Measurements from ENCODE around the gene TNFRSF21. TPM values are rescaled to one million over a fixed set of nuclear protein-coding genes. Genes with fewer than 3 reads are reported as not detected.

The TNFRSF21 gene
- total and polyA plus RNA-seq, 2 donors (not counting 1 experiment from before 2014, with no cell fraction given): 0.43 to 1.2 TPM

- H2AFZ ChIP-seq (ENCODE audit: insufficient read depth, low read depth, low read length, poor library complexity, severe bottlenecking): no peak overlapping the region
- no peaks in the 10 kb centered on the region for H3K9me3 ChIP-seq (ENCODE audit: control extremely low read depth in 1 of 3, control insufficient read depth in 2 of 3, insufficient read depth in 1 of 3, low read length in 2 of 3)
- no peak overlapping the region for H3K27ac Mint-ChIP-seq
- no peaks in the 10 kb centered on the region for H3K36me3 ChIP-seq (replicated peaks in 1 of 2; ENCODE audit: control extremely low read depth in 1 of 2, control insufficient read depth in 1 of 2, extremely low read depth in 1 of 2, insufficient read depth in 2 of 2, low read length in 1 of 2)
- H3K4me1 ChIP-seq (ENCODE audit: control insufficient read depth in 2 of 2, insufficient read depth in 2 of 2, low read length in 2 of 2): peaks cover under 1 to 11% of the 10 kb centered on the region in 2 donors
- no peak overlapping the region for H3K4me3 Mint-ChIP-seq
- no peak overlapping the region for H3K4me2 ChIP-seq (replicated peaks; ENCODE audit: low read depth, low read length, poor library complexity, severe bottlenecking)
- intact Hi-C loops (cut with micrococcal nuclease): no loop called here
- H3K4me3 ChIP-seq (ENCODE audit: control extremely low read depth in 1 of 5, extremely low read depth in 1 of 5, insufficient read depth in 1 of 5, low read depth in 2 of 5, low read length in 4 of 5): no peak overlapping the region
- H3K27ac ChIP-seq (ENCODE audit: low read length in 2 of 2): no peak overlapping the region
- ATAC-seq (ENCODE audit: low read depth) (no peak), DNase-seq (no peak)
- H3K27me3 ChIP-seq (replicated peaks in 1 of 4; ENCODE audit: control extremely low read depth in 1 of 4, control insufficient read depth in 3 of 4, insufficient read depth in 4 of 4, low read length in 3 of 4): no peaks in the 10 kb centered on the region
- H3K79me2 ChIP-seq (ENCODE audit: control insufficient read depth, insufficient read depth, low read length): no peaks in the 10 kb centered on the region
- H3K9me3 Mint-ChIP-seq (ENCODE audit: insufficient read depth): no peaks in the 10 kb centered on the region
- ChIA-PET POLR2A (no interaction called here), CTCF (no interaction called here)
- H3K4me1 Mint-ChIP-seq: peaks cover 7% of the 10 kb centered on the region
- WGBS (ENCODE audit: insufficient coverage): 56% methylated on average over 5 of the region's 6 CpGs
- no peak overlapping the region for H3K9ac ChIP-seq (ENCODE audit: low read length)
- no peak for TF ChIP-seq CTCF (IDR thresholded peaks at IDR 0.05)
- TF ChIP-seq EZH2 (IDR thresholded peaks at IDR 0.05; ENCODE audit: borderline replicate concordance, insufficient read depth, low read depth, low read length, poor library complexity, severe bottlenecking): no peak
- H4K20me1 ChIP-seq (ENCODE audit: control insufficient read depth, insufficient read depth, low read length, poor library complexity, severe bottlenecking): no peaks in the 10 kb centered on the region
- no peaks in the 10 kb centered on the region for H3K27me3 Mint-ChIP-seq
Observed at GRCh38 chr6:47252633-47253032, 57.1 kb downstream of the TNFRSF21 start.

- H3K4me3 ChIP-seq (ENCODE audit: control extremely low read depth in 1 of 5, extremely low read depth in 1 of 5, insufficient read depth in 1 of 5, low read depth in 2 of 5, low read length in 4 of 5): no peak overlapping the region
- H4K20me1 ChIP-seq (ENCODE audit: control insufficient read depth, insufficient read depth, low read length, poor library complexity, severe bottlenecking): no peaks in the 10 kb centered on the region
- no peak for DNase-seq
- H3K4me1 ChIP-seq (ENCODE audit: control insufficient read depth in 2 of 2, insufficient read depth in 2 of 2, low read length in 2 of 2): peaks cover 13 to 23% of the 10 kb centered on the region in 2 donors
- no peaks in the 10 kb centered on the region for H3K36me3 ChIP-seq (replicated peaks in 1 of 2; ENCODE audit: control extremely low read depth in 1 of 2, control insufficient read depth in 1 of 2, extremely low read depth in 1 of 2, insufficient read depth in 2 of 2, low read length in 1 of 2)
- no peaks in the 10 kb centered on the region for H3K9me3 Mint-ChIP-seq (ENCODE audit: insufficient read depth)
- no peak for TF ChIP-seq CTCF (IDR thresholded peaks at IDR 0.05)
- no peak for TF ChIP-seq EZH2 (IDR thresholded peaks at IDR 0.05; ENCODE audit: borderline replicate concordance, insufficient read depth, low read depth, low read length, poor library complexity, severe bottlenecking)
- H3K27ac ChIP-seq (ENCODE audit: low read length in 2 of 2): no peak overlapping the region
- intact Hi-C loops (cut with micrococcal nuclease): no loop called here
- peaks cover 18% of the 10 kb centered on the region for H3K4me1 Mint-ChIP-seq
- no peak overlapping the region for H3K4me2 ChIP-seq (replicated peaks; ENCODE audit: low read depth, low read length, poor library complexity, severe bottlenecking)
- WGBS (ENCODE audit: insufficient coverage): 90% methylated on average over 4 of the region's 5 CpGs
- no peak overlapping the region for H2AFZ ChIP-seq (ENCODE audit: insufficient read depth, low read depth, low read length, poor library complexity, severe bottlenecking)
- H3K79me2 ChIP-seq (ENCODE audit: control insufficient read depth, insufficient read depth, low read length): no peaks in the 10 kb centered on the region
- H3K9me3 ChIP-seq (ENCODE audit: control extremely low read depth in 1 of 3, control insufficient read depth in 2 of 3, insufficient read depth in 1 of 3, low read length in 2 of 3): no peaks in the 10 kb centered on the region
- ChIA-PET POLR2A (no interaction called here), CTCF (interaction anchor here (1.4 kb wide), 1 partner anchor 9 kb away, joined by 4 read pairs; no protein-coding TSS in a partner anchor)
- H3K27me3 Mint-ChIP-seq: no peaks in the 10 kb centered on the region
- no peak overlapping the region for H3K4me3 Mint-ChIP-seq
- H3K27me3 ChIP-seq (replicated peaks in 1 of 4; ENCODE audit: control extremely low read depth in 1 of 4, control insufficient read depth in 3 of 4, insufficient read depth in 4 of 4, low read length in 3 of 4): no peaks in the 10 kb centered on the region
- H3K9ac ChIP-seq (ENCODE audit: low read length): no peak overlapping the region
- ATAC-seq (ENCODE audit: low read depth): no peak
- H3K27ac Mint-ChIP-seq: no peak overlapping the region
Observed at GRCh38 chr6:47251396-47251795, 58.3 kb downstream of the TNFRSF21 start.
